Measurements from ENCODE around the gene PRKACA. TPM values are rescaled to one million over a fixed set of nuclear protein-coding genes. Genes with fewer than 3 reads are reported as not detected.
"Not testable (repeated sequence)": the region's sequence is repeated elsewhere in the genome, so short reads cannot be mapped to it uniquely, and the experiment has no call there.

The PRKACA gene
- total RNA-seq, 1 experiment from 2014 or later = 48.1 TPM

DNA sequence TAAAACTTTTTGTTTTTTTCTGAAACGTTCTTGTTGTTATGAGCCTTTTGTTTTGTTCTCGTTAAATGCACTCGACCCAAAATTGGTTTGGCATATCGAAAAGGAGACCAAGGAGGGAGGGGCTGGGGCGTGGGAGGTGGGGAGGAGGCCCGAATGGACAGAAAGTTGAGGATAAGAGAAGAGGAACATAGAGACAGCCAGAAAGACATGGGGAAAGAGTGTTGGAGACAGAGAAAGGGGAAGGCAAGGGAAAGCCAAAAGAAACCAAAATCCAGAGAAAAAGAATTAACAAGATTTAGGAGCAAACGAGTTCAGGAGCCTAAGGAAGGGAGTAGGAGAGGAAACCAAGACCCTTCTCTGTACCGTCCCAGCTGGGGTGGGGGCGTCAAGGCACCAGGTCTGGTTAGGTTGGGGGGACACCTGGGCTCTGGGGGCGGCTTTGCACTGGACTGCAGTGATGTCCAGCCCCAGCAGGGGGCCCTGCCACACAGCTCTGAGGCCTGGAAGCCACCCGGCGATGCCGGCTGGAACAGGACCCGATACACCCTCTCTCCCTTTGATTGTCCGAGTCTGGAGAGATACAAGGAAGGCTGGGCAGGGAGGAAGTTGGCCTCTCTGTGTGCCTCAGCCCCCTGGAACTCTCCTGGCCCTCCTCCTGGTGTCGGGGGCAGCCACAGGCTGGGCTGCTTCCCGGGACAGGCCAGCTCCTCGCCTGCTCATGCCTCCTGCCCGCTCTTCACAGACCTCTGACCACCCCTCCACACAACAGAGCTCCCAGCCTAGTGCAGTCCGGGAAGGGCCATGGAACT, 30.4 kb upstream of the PRKACA start:
- peak; percentile 39 for DNase-seq (ENCODE audit: low spot score)

DNA sequence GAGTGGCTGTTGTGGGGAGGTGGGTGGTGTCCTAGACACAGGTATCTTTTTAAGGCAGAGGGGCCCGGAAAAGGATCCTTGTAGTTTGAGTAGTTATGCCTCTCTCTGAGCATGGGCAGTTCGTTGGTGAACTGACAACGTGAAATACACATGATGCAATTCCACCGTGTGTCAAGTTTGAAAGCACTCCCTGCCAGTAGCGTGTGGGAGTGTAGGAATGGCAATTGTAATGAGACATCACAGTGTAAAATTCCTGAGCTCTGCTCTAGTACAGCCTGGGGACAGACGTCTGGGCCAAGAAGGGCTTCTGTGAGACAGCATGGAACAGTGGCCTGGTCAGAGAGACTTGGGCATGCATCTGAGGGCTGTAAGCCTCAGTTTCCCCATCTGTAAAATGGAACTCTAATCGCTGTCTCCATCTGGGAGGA, 29.2 kb upstream of the PRKACA start:
- DNase-seq (ENCODE audit: low spot score) = no peak

DNA sequence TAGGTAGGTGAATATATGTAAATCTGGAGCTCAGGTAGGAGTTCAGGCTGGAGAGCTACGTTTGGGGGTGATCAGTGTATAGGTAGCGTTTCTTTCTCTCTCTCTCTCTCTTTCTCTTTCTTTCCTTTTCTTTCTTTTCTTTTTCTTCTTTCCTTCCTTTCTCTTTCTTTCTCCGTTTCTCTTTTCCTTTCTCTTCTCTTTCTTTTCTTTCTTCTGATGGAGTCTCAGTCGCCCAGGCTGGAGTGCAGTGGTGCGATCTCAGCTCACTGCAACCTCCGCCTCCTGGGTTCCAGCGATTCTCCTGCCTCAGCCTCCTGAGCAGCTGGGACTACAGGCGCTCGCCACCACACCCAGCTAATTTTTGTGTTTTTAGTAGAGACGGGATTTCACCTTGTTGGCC, 28.6 kb upstream of the PRKACA start:
- not testable (repeated sequence) for DNase-seq (ENCODE audit: low spot score)

DNA sequence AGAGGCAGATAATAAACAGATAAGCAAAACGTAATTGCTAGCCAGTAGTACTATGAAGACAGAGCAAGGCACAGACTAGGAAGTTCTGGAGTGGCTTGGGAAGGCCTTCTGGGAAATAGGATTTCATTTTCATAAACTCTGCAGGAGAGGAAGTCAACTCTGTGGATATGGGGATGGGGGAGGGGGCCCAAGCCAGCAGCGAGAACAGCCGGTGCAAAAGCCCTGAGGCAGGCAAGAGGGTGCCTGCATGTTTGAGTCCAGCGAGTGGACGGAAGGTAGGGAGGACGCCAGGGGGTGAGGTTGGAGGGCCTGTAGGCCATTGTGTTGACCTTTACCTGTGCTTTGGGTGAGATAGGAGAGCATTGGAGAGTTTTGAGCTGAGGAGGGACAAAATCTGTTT, 27.8 kb upstream of the PRKACA start:
- DNase-seq (ENCODE audit: low spot score) = no peak

DNA sequence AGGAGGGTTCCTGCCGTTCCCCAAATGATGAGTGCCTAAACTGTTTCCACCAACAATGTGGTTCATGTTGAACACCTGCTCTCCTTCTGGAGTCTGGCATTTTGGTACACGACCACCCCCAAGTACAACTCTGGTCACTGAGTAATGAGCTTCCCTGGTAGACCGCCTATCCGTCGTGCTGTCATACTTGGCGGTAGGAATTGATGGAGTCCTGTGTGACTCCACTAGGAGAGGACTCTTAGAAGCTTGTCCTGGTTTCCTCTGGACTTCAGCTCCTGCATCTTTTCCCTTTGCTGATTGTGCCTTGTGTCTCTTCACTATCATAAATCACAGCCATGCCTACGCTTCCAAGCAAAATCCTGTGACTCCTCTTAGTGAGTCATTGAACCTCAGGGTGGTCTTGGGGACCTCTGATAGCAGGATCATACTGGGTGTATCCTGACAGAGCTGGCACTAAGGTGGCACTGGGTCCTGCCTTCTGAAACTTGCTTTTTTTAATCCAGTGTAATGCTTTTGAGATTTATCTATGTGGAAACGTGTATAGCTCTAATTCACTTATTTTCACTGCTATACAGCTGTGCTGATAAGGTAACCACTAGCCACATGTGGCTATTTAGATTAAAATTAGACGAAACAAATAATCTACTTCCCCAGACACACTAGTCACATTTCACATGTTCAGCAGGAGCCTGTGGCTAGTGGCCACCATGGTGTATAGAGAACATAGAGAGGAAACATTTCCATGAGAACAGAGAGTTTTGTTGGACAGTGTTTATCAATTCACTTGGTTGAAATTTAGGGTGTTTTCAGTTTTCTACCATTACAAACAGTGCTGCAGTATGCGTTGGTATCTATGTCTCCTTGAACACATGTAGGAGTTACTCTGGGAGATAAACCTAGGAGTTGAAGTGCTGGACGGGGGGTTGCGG, 25.0 kb upstream of the PRKACA start:
- DNase-seq (ENCODE audit: low spot score) = no peak

DNA sequence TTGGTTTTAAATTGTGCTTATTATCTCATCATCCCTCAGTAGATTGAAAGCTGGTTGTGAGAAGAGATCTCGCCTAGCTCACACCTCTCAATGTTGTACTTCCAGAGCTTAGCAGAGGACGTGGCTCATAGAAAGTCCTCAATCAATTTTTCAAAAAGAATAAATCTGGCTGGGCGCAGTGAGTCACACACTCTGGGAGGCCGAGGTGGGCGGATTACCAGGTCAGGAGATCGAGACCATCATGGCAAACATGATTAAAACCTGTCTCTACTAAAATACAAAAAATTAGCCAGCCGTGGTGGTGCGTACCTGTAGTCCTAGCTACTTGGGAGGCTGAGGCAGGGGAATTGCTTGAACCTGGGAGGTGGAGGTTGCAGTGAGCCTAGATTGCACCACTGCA, 23.5 kb upstream of the PRKACA start:
- no peak for DNase-seq (ENCODE audit: low spot score)

DNA sequence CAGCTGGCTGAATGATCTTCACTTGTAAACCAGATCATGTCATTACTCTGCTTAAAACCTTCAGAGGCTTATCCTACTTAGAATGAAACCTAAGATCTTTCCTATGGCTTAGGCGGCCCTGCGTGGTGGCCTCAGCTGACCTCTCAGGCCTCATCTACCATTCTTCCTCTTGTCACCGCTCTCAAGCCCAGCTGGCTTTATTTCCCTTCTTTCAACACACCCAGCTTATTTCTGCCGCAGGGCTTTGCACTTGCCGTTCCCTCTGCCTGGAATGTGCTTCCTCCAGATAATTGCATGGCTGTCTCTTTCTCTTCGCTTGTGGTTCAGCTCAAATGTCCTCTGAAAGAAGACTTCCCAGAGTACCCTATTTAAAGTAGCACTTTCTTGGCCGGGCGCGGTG, 22.4 kb upstream of the PRKACA start:
- DNase-seq (ENCODE audit: low spot score) = no peak

DNA sequence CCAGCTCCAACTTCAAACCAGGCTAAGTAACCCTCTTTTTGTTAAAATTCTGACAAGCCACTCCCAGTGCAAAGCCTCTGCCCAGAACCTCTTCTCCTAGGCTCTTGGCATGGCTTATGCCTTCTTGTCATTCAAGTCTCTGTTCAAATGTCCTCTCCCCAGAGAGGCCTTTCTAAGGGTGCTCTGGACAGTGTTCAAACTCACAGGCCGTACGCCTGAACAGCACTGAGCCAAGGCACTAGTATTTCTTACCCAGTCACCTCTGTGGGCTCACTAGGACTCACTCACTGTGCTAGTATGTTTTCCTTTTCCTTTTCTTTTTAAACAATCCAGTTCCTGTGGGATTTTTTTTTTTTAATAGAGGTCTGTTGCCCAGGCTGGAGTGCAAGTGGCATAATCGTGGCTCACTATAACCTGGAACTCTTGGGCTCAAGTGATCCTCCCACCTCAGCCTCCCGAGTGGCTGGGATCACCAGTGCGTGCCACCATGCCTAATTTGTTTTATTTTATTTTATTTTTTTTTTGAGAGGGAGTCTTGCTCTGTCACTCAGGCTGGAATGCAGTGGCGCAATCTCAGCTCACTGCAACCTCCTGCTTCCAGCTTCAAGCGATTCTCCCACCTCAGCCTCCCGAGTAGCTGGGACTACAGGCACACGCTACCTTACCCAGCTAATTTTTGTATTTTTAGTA, 21.2 kb upstream of the PRKACA start:
- DNase-seq (ENCODE audit: low spot score) = no peak

DNA sequence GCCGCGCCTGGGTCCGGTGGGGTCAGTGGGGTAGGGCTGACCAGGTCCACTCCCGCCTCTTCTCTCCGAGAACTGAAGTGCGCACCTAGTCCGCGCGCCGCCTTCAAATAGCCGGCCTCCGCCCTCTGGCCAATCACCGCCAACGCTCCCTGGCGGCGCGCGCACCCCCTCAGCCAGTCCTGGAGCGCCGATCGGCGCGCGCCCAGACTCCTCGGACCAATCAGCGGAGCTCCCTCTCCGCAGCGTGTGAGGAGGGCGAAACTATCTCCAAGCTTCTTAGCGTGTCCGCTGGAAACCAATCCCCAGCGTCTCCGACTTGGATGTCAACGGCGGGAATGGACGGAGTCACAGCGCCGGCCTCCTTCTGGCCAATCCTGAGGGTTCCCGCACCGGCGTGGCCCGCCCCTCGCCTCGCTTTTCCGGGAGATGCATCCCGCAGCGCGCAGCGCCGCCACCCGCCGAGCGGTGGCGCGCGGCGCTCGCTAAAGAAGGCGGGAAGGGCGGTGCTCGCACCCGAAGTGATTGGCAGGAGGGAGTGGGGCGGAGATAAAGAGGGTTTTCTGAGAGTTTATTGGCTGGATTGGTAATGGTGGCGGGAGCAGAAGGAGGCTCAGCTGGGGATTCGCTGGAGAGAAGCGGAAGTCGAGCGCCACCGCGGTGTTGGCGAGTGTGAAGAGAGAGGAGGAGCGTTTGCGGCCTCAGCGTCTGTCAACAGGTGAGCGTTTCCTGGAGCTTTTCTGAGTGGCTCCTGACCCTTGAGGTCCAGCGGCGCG, 19.1 kb upstream of the PRKACA start, which contains the start of gene ASF1B:
Gene ASF1B (minus strand): TSS at position 81 of the 773 bp plus-strand sequence. CDS start 133 bp downstream, outside the sequence.
- peak; percentile 100 for DNase-seq (ENCODE audit: low spot score)

DNA sequence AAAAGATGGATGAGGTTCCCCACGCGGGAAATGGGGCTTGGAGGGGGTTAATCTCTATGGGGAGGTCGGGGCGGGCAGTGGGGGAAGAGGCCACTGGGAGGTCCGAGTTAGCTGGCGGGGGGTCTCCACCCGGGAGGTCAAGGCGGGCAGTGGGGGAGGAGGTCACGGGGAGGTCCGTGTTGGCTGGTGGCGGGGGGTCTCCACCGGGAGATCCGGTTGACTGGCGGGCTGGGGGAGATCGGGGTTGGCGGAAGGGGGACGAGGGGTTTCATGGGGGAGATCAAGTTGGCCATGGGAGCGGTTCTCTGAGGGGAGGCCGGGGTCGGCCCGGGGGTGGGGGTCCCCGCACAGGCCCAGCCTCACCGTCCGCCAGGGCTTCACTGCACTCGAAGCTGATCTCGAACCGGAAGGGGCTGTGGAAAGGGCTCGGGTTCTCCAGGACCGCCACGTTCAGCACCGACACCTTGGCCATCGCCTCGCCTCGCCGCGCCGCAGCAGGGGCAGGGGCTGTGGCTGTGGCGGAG, 18.5 kb upstream of the PRKACA start:
- no peak for DNase-seq (ENCODE audit: low spot score)

DNA sequence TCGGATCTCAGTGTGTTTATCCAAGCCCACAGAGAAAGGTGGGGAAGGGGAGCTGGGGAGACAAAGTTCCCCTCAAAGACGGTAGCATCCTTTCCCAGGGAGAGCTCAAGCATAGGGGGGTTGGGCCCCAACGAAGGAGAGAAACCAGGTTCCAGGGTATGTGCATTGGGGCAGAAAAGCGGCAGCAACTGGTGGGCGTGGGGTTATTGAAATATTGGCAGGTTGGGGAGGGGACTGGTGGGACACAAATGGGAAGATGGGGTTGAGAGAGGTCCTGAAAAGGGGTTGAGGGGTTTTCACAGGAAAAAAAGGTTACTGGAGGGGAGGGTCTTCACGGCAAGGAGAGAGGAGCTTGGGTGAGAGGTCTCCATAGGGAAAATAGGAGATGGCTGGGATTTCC, 17.8 kb upstream of the PRKACA start:
- DNase-seq (ENCODE audit: low spot score) = no peak

DNA sequence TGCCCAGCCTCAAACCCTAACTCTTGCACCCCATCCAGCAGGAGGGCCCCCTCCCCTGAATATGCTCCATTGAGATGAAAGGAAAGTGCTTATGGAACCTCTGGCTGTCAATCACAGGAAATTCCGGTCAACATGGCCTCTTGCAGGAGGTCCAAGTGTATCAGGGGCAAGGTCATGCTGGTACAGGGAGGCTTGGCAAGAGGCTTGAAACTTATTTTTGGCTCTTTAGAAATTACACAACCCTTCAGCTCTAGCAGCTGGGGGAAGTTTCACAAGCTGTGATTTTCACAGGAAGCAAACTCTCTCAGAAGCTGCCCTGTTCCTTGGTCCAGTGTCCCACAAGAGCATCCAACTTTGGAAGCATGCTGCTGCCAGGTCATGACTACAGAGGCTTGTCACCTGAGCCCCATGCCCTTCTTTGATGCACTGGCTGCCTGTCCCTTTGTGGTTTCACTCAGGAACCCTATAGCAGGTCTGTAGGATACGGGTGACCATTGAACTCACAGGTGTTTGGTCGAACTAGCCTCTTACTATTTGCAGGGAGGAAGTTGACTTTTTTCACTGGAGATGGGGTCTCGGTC, 10.5 kb upstream of the PRKACA start:
- no peak for DNase-seq (ENCODE audit: low spot score)

DNA sequence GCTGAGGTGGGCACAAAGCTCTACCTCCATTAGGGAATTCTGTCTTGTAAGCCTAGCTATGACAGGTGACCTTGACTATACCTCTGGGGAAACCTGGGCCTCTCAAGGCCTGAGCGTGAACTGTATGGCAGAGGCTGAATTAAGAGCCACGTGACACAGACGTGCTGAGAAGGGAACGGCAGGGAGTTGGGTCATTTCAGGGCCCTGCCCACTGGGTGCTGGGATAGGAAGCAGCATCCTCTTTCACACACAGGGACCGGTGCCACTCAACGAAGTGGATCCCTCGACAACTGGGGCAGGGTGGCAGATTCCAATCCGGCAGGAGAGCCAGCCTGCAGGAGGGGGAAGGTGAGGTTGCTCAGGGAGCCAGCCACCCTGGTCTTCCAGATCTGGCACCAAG, 9.6 kb upstream of the PRKACA start:
- DNase-seq (ENCODE audit: low spot score) = no peak

DNA sequence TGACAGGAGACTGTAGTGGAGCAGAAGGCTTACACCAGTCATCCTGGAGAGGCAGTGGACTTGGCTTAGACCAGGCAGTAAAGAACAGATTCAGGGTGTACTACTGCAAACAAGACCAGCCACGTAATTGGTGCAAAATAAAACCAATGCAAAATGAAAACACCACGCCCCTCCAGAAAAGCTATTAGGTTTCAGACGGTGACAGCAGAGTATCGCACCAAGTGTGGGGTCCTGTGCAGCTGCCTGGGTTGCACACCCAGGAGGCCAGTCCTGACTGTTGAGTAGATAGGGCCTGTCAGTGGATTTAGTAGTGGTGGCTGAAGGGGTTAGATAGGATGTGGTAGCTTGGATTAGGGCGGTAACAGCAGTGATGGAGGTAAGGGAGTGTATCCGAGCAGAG, 5.4 kb upstream of the PRKACA start:
- no peak for DNase-seq (ENCODE audit: low spot score)

DNA sequence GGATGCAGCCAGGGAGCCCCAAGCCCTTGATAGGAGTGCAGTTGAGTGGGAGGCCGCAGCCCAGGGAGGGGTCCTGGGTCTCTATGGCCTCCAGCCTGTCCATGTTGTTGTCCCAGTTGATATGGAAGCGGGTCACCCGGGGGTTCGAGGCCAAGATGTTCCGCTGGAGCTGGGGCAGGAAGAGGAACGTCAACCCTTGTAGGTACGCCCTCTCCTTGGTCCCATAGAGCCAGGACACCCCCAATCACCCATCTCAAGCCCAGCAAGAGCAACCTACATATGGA, 2.9 kb upstream of the PRKACA start:
- no peak for DNase-seq (ENCODE audit: low spot score)

DNA sequence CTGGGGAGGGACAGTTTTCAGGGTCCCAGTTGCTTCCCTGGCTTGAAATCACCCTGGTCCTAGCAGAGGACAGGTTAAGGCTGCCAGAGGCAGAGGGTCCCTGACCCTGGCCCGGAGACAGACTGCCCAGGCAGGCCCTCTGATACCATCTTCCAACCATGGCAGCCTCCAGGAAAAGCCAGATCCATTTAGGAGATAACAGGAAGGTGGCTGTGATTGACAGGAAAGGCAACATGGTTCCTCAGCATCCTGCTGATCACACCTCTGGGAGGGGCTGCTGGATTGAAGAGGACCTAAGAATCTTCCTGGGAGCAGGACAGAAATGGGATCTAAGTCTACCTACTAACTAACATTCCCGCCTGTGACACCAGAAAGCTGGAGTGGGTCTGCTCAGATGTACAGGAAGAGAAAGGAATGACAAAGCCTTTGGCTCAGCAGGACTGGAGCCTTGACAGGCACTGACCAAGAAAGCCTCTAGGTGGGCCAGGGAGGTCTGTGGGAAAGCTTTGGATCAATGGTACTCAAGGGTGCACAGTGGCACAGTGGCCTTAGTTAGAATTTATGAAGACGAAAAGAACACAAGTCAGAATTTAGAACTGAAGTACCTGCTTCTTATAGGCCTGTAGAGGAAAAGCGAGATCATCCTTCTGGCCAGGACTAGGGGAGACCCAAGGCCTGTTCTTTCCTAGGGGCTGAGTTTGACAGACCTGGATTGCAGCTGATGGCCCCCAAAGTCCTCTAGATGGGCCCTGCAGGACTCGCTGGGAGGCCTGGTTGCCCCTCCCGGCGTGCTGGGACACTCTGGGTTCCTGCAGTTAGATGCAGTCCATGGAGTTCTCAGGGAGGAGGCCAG, 2.3 kb upstream of the PRKACA start:
- DNase-seq (ENCODE audit: low spot score) = no peak

DNA sequence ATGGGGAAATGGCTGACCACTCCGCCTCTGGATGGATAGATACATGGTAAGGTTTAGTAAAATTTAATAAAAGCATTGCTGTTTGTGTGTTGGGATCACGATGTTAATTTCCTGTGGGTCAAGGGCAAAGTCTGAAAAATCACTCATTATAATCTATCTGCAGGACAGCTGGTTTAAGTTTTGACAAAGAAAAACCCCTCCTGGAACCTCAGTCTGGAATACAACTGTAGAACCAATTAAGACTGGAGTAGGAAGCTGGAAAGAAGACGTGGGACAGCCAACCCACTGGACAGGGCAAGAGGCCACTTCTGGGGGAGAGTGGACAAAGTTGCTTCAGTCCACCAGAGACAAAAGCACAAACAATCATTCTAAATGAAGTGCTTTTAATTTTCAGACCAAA, 1.6 kb upstream of the PRKACA start:
- DNase-seq (ENCODE audit: low spot score) = no peak

DNA sequence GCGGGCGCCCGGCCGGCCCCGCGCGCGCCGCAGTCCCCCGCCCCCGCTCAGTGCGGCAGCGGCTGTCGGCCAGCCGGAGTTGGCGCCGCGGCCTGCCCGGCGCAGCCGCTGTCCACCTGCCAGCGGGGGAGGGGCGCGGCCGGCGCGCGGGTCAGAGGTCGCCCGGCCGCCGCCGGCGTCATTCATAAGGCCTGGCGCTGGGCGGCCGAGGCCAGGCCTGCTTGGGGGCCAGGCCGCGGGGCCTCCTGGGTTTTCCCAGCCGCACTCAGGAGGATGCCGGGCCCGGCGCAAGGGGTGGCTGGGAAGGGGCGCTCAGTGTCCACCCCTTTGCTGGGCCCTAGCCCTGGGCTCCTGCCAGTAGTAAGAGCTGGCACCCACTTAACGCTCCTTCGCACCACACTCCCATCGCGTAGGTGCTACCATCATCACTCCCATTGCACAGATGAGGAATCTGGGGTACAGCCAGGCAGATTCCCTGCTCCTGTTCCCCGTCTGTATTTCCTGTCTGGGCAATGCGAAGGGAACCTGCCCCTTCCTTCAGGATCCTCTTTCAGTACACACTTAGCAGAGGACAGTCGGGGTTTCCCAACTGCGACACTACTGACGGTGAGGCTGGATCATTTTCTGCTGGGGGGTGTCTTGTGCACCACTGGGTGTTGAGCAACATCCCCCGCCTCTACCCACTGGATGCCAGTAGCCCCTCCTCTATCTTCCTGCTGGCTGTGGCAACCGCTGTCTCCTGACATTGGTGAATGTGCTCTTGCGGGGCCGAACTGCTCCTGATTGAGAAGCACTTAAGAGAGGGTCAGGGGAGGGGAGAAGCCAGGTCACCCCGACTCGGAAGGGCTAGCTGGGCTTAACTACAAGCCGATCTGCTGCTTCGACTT, 846 bp upstream of the PRKACA start:
- DNase-seq (ENCODE audit: low spot score) = no peak
